Vagina (tissue), 2 donors: ENCODE measurements around the gene CCDC60. TPM values are rescaled to one million over a fixed set of nuclear protein-coding genes. Genes with fewer than 3 reads are reported as not detected.
A peak's percentile ranks its signal among the peaks of the same experiment; 100 is the strongest.

Experiments
- DNase-seq, 2 donors: peaks; one replicate each; pipeline ENCODE4 v3.0.0-alpha.2; 2017; ENCODE audit errors: extremely low spot score in 2 of 2
- H3K27ac ChIP-seq: fragments of 200-600 bp; sonication (generic); one replicate; pipeline ENCODE4 v1.5.1; 2019
- H3K27me3 ChIP-seq: fragments of 200-600 bp; sonication (generic); one replicate; pipeline ENCODE4 v1.5.1; 2019
- H3K36me3 ChIP-seq, 2 donors: fragments of 200-600 bp; sonication (generic); one replicate each; pipeline ENCODE4 v1.5.1; 2017 to 2019
- H3K4me1 ChIP-seq: fragments of 200-600 bp; sonication (generic); one replicate; pipeline ENCODE4 v1.5.1; 2019
- H3K4me3 ChIP-seq, 2 donors: fragments of 200-600 bp; sonication (generic); 1 replicate in 1 of 2; 2 replicates in 1 of 2; pipeline ENCODE4 v1.5.1; 2016 to 2019
- H3K9me3 ChIP-seq: fragments of 200-600 bp; sonication (generic); one replicate; pipeline ENCODE4 v1.5.1; 2019
- CTCF ChIP-seq, 3 experiments: fragments of 450-650 bp in 2 of 3; fragments of 200-600 bp in 1 of 3; sonication (generic) in 1 of 3; IDR thresholded peaks; one replicate each; pipeline ENCODE4 v1.5.1; 2017 to 2019; ENCODE audit warnings: antibody characterized with exemption in 3 of 3, mild to moderate bottlenecking in 2 of 3, moderate library complexity in 2 of 3
- POLR2A ChIP-seq, 2 donors: fragments of 450-650 bp; IDR thresholded peaks; one replicate each; pipeline ENCODE4 v1.6.1; 2017; ENCODE audit warnings: antibody characterized with exemption in 2 of 2, mild to moderate bottlenecking in 2 of 2, moderate library complexity in 2 of 2
- POLR2AphosphoS5 ChIP-seq, 2 donors: sonication (generic); formaldehyde crosslinking; IDR thresholded peaks; one replicate each; pipeline ENCODE4 v1.9.0; 2017; ENCODE audit warnings: antibody characterized with exemption in 2 of 2, mild to moderate bottlenecking in 2 of 2, low read depth in 1 of 2; ENCODE audit not compliant: insufficient read depth in 1 of 2
- intact Hi-C: fragments of 100-400 bp; cut with DNase I; formaldehyde crosslinking; loops from one replicate; pipeline ENCODE4 v1.15.1; 2023
- total RNA-seq: library from RNA; depleted of rRNA; stranded (reverse); fragments of >200 nt; gene quantifications from one replicate; pipeline ENCODE4 v1.2.3, GENCODE V29; 2016

The CCDC60 gene
- total RNA-seq, 1 donor from 2014 or later: not detected

GRCh38 chr12:119444462-119445044 lies 110.0 kb downstream of the CCDC60 start:
- Histone ChIP-seq H3K27ac (no peak overlapping the region), H3K4me3 (no peak overlapping the region), H3K27me3 (no peaks in the 10 kb centered on the region), H3K9me3 (no peaks in the 10 kb centered on the region), H3K4me1 (no peaks in the 10 kb centered on the region), H3K36me3 (no peaks in the 10 kb centered on the region)
- intact Hi-C loops: no loop called here
- no peak for DNase-seq
- TF ChIP-seq CTCF (IDR thresholded peaks at IDR 0.05): peak in 2 of 3 experiments; percentile 14 to 26
- TF ChIP-seq POLR2AphosphoS5 (IDR thresholded peaks at IDR 0.05; ENCODE audit: insufficient read depth in 1 of 2, low read depth in 1 of 2): no peak

- TF ChIP-seq POLR2AphosphoS5 (IDR thresholded peaks at IDR 0.05; ENCODE audit: insufficient read depth in 1 of 2, low read depth in 1 of 2): no peak
- no peak for TF ChIP-seq CTCF (IDR thresholded peaks at IDR 0.05)
- TF ChIP-seq POLR2A (IDR thresholded peaks at IDR 0.05): no peak
- Histone ChIP-seq H3K27ac (no peak overlapping the region), H3K36me3 (no peaks in the 10 kb centered on the region), H3K27me3 (no peaks in the 10 kb centered on the region), H3K4me1 (no peaks in the 10 kb centered on the region), H3K9me3 (no peaks in the 10 kb centered on the region), H3K4me3 (no peak overlapping the region)
- intact Hi-C loops: no loop called here
- no peak for DNase-seq
Measured at GRCh38 chr12:119446459-119446858, 111.9 kb downstream of the CCDC60 start.

- intact Hi-C loops: no loop called here
- no peak overlapping the region for H3K27ac ChIP-seq
- no peaks in the 10 kb centered on the region for H3K36me3 ChIP-seq
- H3K4me1 ChIP-seq: no peaks in the 10 kb centered on the region
- no peaks in the 10 kb centered on the region for H3K27me3 ChIP-seq
- no peak overlapping the region for H3K4me3 ChIP-seq
- no peak for DNase-seq
- TF ChIP-seq CTCF (IDR thresholded peaks at IDR 0.05) (no peak), POLR2A (IDR thresholded peaks at IDR 0.05) (no peak), POLR2AphosphoS5 (IDR thresholded peaks at IDR 0.05; ENCODE audit: insufficient read depth in 1 of 2, low read depth in 1 of 2) (no peak)
- no peaks in the 10 kb centered on the region for H3K9me3 ChIP-seq
Measured at GRCh38 chr12:119447126-119447525, 112.6 kb downstream of the CCDC60 start.

GRCh38 chr12:119447618-119448017 lies 113.1 kb downstream of the CCDC60 start:
- Histone ChIP-seq H3K4me3 (no peak overlapping the region), H3K36me3 (no peaks in the 10 kb centered on the region), H3K4me1 (no peaks in the 10 kb centered on the region), H3K9me3 (no peaks in the 10 kb centered on the region), H3K27ac (no peak overlapping the region), H3K27me3 (no peaks in the 10 kb centered on the region)
- intact Hi-C loops: no loop called here
- DNase-seq: no peak
- no peak for TF ChIP-seq CTCF (IDR thresholded peaks at IDR 0.05)

GRCh38 chr12:119448611-119449131 lies 114.1 kb downstream of the CCDC60 start:
- H3K36me3 ChIP-seq: no peaks in the 10 kb centered on the region
- H3K27ac ChIP-seq: no peak overlapping the region
- no peak overlapping the region for H3K4me3 ChIP-seq
- no peak for DNase-seq
- H3K27me3 ChIP-seq: no peaks in the 10 kb centered on the region
- TF ChIP-seq CTCF (IDR thresholded peaks at IDR 0.05): no peak
- no peaks in the 10 kb centered on the region for H3K4me1 ChIP-seq
- intact Hi-C loops: no loop called here
- H3K9me3 ChIP-seq: no peaks in the 10 kb centered on the region
